Measurements from ENCODE around the gene TNFRSF13B.

The TNFRSF13B gene

GRCh38 chr17:16944334-16945135 is 27.4 kb downstream of the TNFRSF13B start:
- TF ChIP-seq EZH2phosphoT487 (conservative IDR thresholded peaks at IDR 0.05; ENCODE audit: low read length) (no peak), CTCF (IDR thresholded peaks at IDR 0.05; ENCODE audit: insufficient read depth, low read length, poor library complexity, severe bottlenecking) (no peak)
- Histone ChIP-seq H3K36me3 (ENCODE audit: low read length) (peaks cover 33% of the 10 kb centered on the region), H2AFZ (ENCODE audit: low read depth, low read length, severe bottlenecking) (no peak overlapping the region), H3K27me3 (ENCODE audit: low read length) (no peaks in the 10 kb centered on the region), H4K20me1 (ENCODE audit: low read depth, low read length) (0 out of 2 replicates have a peak, but pooled peaks cover 4% of the 10 kb centered on the region), H3K9ac (ENCODE audit: low read length) (no peak overlapping the region), H3K4me2 (ENCODE audit: low read depth, low read length, poor library complexity, severe bottlenecking) (no peak overlapping the region), H3K9me3 (ENCODE audit: insufficient read depth, low read length) (no peaks in the 10 kb centered on the region), H3K9me2 (replicated peaks; ENCODE audit: insufficient read depth, low read length) (no peaks in the 10 kb centered on the region), H3F3A (ENCODE audit: insufficient read depth) (peaks cover 11% of the 10 kb centered on the region; the same call in 1 of the 2 replicates), H3K4me3 (ENCODE audit: insufficient read depth, low read length, poor library complexity, severe bottlenecking) (no peak overlapping the region), H3K79me2 (ENCODE audit: insufficient read depth, low read length) (peaks cover 31% of the 10 kb centered on the region), H3K27ac (ENCODE audit: low read depth, low read length) (no peak overlapping the region)

DNA sequence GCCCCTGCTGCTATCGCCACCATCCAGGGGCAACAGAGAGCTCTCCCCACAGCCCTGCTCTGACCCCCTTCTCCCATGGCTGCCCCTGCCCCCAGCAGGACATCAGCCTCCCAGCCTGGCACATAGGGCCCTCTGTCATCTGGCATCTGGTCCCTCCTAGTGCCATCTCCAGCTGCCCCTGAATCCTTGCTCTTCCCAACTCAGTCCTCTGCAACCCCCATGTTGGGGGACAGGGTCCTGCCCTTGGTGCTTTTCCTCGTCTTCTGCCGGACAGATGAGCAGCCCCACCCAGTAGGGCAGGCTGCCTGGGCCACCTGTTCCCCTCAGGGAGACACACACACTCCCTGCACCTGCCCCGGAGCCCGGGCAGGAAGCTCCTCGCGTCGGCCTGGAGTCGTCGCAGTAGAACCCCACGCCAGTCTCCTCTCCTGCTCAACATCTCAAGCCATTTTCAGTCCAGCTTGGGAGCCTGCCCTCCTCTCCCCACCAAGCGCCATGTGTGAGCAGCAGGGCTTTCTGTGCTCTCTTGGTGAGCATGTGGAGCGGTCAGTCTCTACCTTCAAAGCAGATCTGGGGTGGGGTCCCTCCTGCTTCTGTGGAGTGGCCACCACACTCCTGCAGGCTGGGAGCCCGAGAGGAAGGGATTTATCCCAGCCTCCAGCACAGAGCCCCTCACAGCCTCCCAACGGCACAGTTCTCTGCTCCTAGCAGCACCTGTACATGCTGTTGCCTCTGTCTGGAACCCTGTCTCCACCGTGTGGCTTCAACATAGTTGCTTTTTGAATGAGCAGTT is 28.2 kb downstream of the TNFRSF13B start:
- H3K9me3 ChIP-seq (ENCODE audit: insufficient read depth, low read length): no peaks in the 10 kb centered on the region
- H4K20me1 ChIP-seq (ENCODE audit: low read depth, low read length): 0 out of 2 replicates have a peak, but pooled peaks cover 4% of the 10 kb centered on the region
- peaks cover 11% of the 10 kb centered on the region; the same call in 1 of the 2 replicates for H3F3A ChIP-seq (ENCODE audit: insufficient read depth)
- TF ChIP-seq CTCF (IDR thresholded peaks at IDR 0.05; ENCODE audit: insufficient read depth, low read length, poor library complexity, severe bottlenecking) (no peak), EZH2phosphoT487 (conservative IDR thresholded peaks at IDR 0.05; ENCODE audit: low read length) (no peak)
- no peak overlapping the region for H3K4me2 ChIP-seq (ENCODE audit: low read depth, low read length, poor library complexity, severe bottlenecking)
- H3K9ac ChIP-seq (ENCODE audit: low read length): no peak overlapping the region
- peaks cover 26% of the 10 kb centered on the region for H3K36me3 ChIP-seq (ENCODE audit: low read length)
- H3K9me2 ChIP-seq (replicated peaks; ENCODE audit: insufficient read depth, low read length): no peaks in the 10 kb centered on the region
- no peak overlapping the region for H3K4me3 ChIP-seq (ENCODE audit: insufficient read depth, low read length, poor library complexity, severe bottlenecking)
- no peak overlapping the region for H2AFZ ChIP-seq (ENCODE audit: low read depth, low read length, severe bottlenecking)
- H3K27ac ChIP-seq (ENCODE audit: low read depth, low read length): no peak overlapping the region
- H3K79me2 ChIP-seq (ENCODE audit: insufficient read depth, low read length): peaks cover 31% of the 10 kb centered on the region
- H3K27me3 ChIP-seq (ENCODE audit: low read length): no peaks in the 10 kb centered on the region

DNA sequence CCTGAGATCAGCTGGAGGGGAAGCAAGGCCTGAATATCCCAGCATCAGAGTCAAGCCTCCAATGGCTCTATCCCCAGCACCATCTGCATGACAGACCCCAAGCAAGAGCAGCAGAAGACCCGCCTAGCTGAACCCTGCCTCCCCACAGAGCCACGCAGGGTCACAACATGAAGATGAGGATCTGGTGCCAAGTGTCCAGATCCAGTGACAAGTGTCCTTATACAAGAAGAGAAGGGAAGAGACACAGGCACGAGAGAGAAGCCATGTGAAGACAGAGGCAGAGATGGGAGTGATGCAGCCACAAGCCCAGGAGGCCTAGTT is 28.9 kb downstream of the TNFRSF13B start:
- no peaks in the 10 kb centered on the region for H3K9me3 ChIP-seq (ENCODE audit: insufficient read depth, low read length)
- no peaks in the 10 kb centered on the region for H3K9me2 ChIP-seq (replicated peaks; ENCODE audit: insufficient read depth, low read length)
- H3K27ac ChIP-seq (ENCODE audit: low read depth, low read length): no peak overlapping the region
- no peak overlapping the region for H3K4me3 ChIP-seq (ENCODE audit: insufficient read depth, low read length, poor library complexity, severe bottlenecking)
- TF ChIP-seq EZH2phosphoT487 (conservative IDR thresholded peaks at IDR 0.05; ENCODE audit: low read length): no peak
- TF ChIP-seq CTCF (IDR thresholded peaks at IDR 0.05; ENCODE audit: insufficient read depth, low read length, poor library complexity, severe bottlenecking): no peak
- no peaks in the 10 kb centered on the region for H3K27me3 ChIP-seq (ENCODE audit: low read length)
- H3K79me2 ChIP-seq (ENCODE audit: insufficient read depth, low read length): peaks cover 31% of the 10 kb centered on the region
- H3K4me2 ChIP-seq (ENCODE audit: low read depth, low read length, poor library complexity, severe bottlenecking): no peak overlapping the region
- peaks cover 9% of the 10 kb centered on the region; the same call in 1 of the 2 replicates for H3F3A ChIP-seq (ENCODE audit: insufficient read depth)
- H3K9ac ChIP-seq (ENCODE audit: low read length): no peak overlapping the region
- 0 out of 2 replicates have a peak, but pooled peaks cover 4% of the 10 kb centered on the region for H4K20me1 ChIP-seq (ENCODE audit: low read depth, low read length)
- no peak overlapping the region for H2AFZ ChIP-seq (ENCODE audit: low read depth, low read length, severe bottlenecking)
- H3K36me3 ChIP-seq (ENCODE audit: low read length): peaks cover 18% of the 10 kb centered on the region; the same call in 1 of the 2 replicates

Measured in SU-DHL-6 (cell line).